Chondrocyte (in vitro differentiated cells): Measurements from ENCODE around the gene KCNAB1. TPM values are rescaled to one million over a fixed set of nuclear protein-coding genes. Genes with fewer than 3 reads are reported as not detected.

Experiments used
- DNase-seq: peaks from one replicate; pipeline ENCODE4 v3.0.0; 2021; ENCODE audit warnings: mixed read lengths, low spot score
- H3K27ac Mint-ChIP-seq: one replicate; pipeline ENCODE4 v1.8.0; 2021; ENCODE audit warnings: mild to moderate bottlenecking, moderate library complexity, mixed read lengths; ENCODE audit not compliant: unreplicated experiment
- H3K27me3 Mint-ChIP-seq: 2 replicates; pipeline ENCODE4 v1.8.0; 2021; ENCODE audit warnings: low read depth, mixed read lengths
- H3K36me3 Mint-ChIP-seq: 2 replicates; pipeline ENCODE4 v1.8.0; 2021; ENCODE audit warnings: low read depth, mixed read lengths
- H3K4me1 Mint-ChIP-seq: 2 replicates; pipeline ENCODE4 v1.8.0; 2021; ENCODE audit warnings: low read depth, mild to moderate bottlenecking, mixed read lengths
- H3K4me3 Mint-ChIP-seq: one replicate; pipeline ENCODE4 v1.8.0; 2021; ENCODE audit warnings: mild to moderate bottlenecking, moderate library complexity, mixed read lengths; ENCODE audit not compliant: unreplicated experiment
- H3K9me3 Mint-ChIP-seq: 2 replicates; pipeline ENCODE4 v1.8.0; 2021; ENCODE audit warnings: low read depth, mixed read lengths
- total RNA-seq: library from RNA; stranded (reverse); gene quantifications from 3 replicates; pipeline ENCODE4 v1.2.1, GENCODE V29; 2021
- TF ChIP-seq, protein P1 (sequence below): fragments of 200-600 bp; sonication (generic); IDR thresholded peaks from 2 replicates; pipeline ENCODE4 v1.5.0; 2021; ENCODE audit warnings: antibody characterized with exemption, mild to moderate bottlenecking, moderate library complexity

The KCNAB1 gene
- total RNA-seq, 1 donor from 2014 or later, result 3.4 TPM

GRCh38 chr3:156536524-156537316 is 416.3 kb downstream of the KCNAB1 start:
- no peaks in the 10 kb centered on the region for H3K27me3 Mint-ChIP-seq
- H3K4me1 Mint-ChIP-seq, result peaks cover 72% of the 10 kb centered on the region
- H3K36me3 Mint-ChIP-seq, result peaks cover 9% of the 10 kb centered on the region
- TF ChIP-seq, protein P1, sequence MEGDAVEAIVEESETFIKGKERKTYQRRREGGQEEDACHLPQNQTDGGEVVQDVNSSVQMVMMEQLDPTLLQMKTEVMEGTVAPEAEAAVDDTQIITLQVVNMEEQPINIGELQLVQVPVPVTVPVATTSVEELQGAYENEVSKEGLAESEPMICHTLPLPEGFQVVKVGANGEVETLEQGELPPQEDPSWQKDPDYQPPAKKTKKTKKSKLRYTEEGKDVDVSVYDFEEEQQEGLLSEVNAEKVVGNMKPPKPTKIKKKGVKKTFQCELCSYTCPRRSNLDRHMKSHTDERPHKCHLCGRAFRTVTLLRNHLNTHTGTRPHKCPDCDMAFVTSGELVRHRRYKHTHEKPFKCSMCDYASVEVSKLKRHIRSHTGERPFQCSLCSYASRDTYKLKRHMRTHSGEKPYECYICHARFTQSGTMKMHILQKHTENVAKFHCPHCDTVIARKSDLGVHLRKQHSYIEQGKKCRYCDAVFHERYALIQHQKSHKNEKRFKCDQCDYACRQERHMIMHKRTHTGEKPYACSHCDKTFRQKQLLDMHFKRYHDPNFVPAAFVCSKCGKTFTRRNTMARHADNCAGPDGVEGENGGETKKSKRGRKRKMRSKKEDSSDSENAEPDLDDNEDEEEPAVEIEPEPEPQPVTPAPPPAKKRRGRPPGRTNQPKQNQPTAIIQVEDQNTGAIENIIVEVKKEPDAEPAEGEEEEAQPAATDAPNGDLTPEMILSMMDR, result no peak
- no peak for DNase-seq
- peak overlapping the region; percentile 99 for H3K27ac Mint-ChIP-seq
- no peak overlapping the region for H3K4me3 Mint-ChIP-seq
- no peaks in the 10 kb centered on the region for H3K9me3 Mint-ChIP-seq

DNA sequence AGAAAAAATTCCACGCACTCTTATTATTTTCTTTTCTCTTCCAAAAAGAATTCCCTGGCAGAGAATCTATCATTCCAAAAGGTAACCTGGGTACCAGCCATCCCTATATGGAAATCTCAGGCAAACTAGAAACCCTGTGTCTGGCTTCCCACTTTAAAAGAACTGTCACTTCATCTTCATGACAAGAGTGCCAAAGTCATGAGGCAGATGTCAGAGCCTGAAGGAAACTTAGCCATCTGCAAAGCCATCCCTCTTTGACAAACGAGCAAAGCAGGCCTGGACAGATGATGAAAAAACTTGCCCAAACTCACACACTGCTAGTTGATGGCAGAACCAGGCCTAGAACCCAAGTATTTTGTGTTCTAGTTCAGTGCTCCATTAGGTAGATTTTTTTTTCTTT is 418.7 kb downstream of the KCNAB1 start:
- Mint-ChIP-seq H3K27ac (peak overlapping the region; percentile 70), H3K9me3 (no peaks in the 10 kb centered on the region), H3K4me3 (no peak overlapping the region), H3K36me3 (peaks cover 23% of the 10 kb centered on the region), H3K4me1 (peaks cover 75% of the 10 kb centered on the region), H3K27me3 (no peaks in the 10 kb centered on the region)
- TF ChIP-seq, protein P1, result no peak
- DNase-seq, result no peak

GRCh38 chr3:156539802-156540201 is 419.4 kb downstream of the KCNAB1 start:
- DNase-seq, result no peak
- H3K27me3 Mint-ChIP-seq, result no peaks in the 10 kb centered on the region
- H3K9me3 Mint-ChIP-seq, result no peaks in the 10 kb centered on the region
- H3K4me3 Mint-ChIP-seq, result no peak overlapping the region
- peak overlapping the region; percentile 49 for H3K27ac Mint-ChIP-seq
- H3K36me3 Mint-ChIP-seq, result peaks cover 24% of the 10 kb centered on the region
- TF ChIP-seq, protein P1, result no peak
- peaks cover 75% of the 10 kb centered on the region for H3K4me1 Mint-ChIP-seq

DNA sequence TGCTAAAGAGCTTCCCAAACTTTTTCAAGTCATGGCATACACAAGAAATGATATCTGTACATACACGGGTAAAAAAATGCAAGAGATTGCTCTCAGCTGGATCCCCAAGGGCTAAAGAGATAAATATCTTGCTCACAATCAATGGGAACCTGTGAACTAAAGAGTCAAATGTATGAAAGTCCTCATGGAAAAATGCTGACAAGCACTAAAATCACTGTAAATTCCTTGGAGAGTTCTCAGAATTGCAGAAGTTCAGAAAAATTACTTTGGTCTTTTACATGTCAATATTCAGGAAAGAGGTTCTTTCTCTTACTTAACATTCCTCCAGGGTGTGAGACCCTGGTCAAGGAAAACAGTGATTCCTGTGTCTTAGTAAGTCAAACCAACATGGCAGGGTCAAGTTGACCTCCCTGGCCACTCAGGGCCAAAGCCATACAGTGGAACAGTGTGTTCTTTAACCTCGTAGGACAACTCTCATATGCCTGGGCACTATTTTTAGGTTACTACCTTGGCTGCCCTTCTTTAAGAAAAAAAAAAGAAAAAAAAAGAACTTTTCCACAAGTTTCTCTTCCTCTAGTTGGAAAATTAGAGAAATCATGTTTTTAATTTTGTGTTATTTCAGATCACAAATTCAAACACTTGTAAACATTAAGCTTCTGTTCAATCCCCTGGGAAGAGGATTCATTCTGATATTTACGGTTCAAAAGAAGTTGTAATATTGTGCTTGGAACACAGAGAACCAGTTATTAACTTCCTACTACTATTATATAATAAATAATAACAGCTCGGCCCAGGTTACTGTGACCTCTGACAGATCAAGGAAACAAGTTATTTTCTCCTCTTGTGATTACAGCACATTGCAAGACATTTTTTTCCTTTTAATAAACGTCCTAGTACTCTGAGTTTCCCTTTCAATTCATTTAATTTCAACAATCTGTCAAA is 422.0 kb downstream of the KCNAB1 start:
- Mint-ChIP-seq H3K27me3 (no peaks in the 10 kb centered on the region), H3K4me1 (peaks cover 81% of the 10 kb centered on the region), H3K36me3 (peaks cover 40% of the 10 kb centered on the region), H3K4me3 (no peak overlapping the region), H3K9me3 (no peaks in the 10 kb centered on the region), H3K27ac (peak overlapping the region; percentile 77)
- no peak for DNase-seq
- TF ChIP-seq, protein P1, result no peak

DNA sequence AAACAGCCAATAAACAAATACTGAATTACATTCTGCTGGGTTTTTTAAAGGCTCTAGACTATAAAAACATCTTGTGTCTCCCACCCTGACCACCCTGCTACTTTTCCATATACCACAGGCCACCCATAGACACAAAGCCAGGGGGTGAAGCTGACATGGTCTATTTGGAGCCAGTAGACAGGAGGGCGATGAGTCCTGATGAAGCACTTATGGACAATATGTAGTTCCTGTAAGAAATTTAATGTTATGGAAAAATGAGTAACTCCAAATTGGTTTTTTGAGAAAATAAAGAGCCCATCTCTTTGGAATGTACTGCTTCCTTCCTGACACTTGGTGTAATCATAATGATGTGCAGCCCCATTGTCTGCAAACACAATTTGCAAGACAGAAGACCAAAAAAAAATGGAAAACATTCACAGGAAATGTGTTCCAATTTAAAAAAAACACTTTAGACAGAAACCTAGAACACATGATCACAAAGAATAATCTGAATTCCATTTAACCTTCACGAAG is 422.7 kb downstream of the KCNAB1 start:
- peaks cover 43% of the 10 kb centered on the region for H3K36me3 Mint-ChIP-seq
- H3K9me3 Mint-ChIP-seq, result no peaks in the 10 kb centered on the region
- no peak overlapping the region for H3K4me3 Mint-ChIP-seq
- peak overlapping the region; percentile 73 for H3K27ac Mint-ChIP-seq
- no peak for DNase-seq
- peaks cover 84% of the 10 kb centered on the region for H3K4me1 Mint-ChIP-seq
- TF ChIP-seq, protein P1, result no peak
- no peaks in the 10 kb centered on the region for H3K27me3 Mint-ChIP-seq
